GM20000 (cell line): ENCODE results near the gene NEK5.
"Not testable (repeated sequence)": the region's sequence is repeated elsewhere in the genome, so short reads cannot be mapped to it uniquely, and the experiment has no call there.

Experiments used
- DNase-seq: peaks from one replicate; pipeline ENCODE4 v3.0.0; 2012; ENCODE audit warnings: low spot score
- TF ChIP-seq, protein P1 (sequence below): IDR thresholded peaks from 2 replicates; pipeline ENCODE4 v1.5.1; 2012; ENCODE audit warnings: mild to moderate bottlenecking, control low read depth; ENCODE audit errors: extremely low read depth, missing control alignments

The NEK5 gene

GRCh38 chr13:52091473-52091872, 37.4 kb downstream of the NEK5 start:
- TF ChIP-seq, protein P1, sequence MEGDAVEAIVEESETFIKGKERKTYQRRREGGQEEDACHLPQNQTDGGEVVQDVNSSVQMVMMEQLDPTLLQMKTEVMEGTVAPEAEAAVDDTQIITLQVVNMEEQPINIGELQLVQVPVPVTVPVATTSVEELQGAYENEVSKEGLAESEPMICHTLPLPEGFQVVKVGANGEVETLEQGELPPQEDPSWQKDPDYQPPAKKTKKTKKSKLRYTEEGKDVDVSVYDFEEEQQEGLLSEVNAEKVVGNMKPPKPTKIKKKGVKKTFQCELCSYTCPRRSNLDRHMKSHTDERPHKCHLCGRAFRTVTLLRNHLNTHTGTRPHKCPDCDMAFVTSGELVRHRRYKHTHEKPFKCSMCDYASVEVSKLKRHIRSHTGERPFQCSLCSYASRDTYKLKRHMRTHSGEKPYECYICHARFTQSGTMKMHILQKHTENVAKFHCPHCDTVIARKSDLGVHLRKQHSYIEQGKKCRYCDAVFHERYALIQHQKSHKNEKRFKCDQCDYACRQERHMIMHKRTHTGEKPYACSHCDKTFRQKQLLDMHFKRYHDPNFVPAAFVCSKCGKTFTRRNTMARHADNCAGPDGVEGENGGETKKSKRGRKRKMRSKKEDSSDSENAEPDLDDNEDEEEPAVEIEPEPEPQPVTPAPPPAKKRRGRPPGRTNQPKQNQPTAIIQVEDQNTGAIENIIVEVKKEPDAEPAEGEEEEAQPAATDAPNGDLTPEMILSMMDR = no peak
- DNase-seq = no peak

GRCh38 chr13:52085421-52085820, 43.5 kb downstream of the NEK5 start:
- no peak for DNase-seq
- TF ChIP-seq, protein P1 = no peak

DNA sequence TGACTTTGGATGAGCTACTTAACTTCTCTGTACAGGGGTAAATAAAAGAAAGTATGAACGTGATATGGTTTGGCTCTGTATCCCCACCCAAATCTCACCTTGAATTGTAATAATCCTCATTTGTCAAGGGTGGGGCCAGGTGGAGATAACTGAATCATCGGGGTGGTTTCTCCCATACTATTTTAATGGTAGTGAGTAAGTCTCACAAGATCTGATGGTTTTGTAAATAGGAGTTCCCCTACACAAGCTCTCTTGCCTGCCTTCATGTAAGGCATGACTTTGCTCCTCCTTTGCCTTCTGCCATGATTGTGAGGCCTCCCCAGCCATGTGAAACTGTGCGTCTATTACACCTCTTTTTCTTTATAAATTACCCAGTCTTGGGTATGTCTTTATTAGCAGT, 43.9 kb downstream of the NEK5 start:
- not testable (repeated sequence) for DNase-seq

DNA sequence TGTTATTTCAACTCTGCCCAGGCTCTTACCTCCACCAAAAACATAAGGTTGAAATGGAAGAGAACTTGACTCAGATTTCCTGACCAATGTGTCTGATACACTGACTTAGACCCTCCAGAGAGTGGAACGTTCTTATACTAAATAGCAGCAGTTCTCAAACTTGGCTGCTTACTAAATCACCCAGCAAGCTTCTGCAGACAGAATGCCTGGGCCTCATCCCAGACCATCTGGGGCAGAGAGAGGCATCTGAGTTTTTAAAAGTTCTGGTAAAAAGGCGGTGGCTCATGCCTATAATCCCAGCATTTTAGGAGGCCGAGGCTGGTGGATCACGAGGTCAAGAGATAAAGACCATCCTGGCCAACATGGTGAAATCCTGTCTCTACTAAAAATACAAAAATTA, 46.3 kb downstream of the NEK5 start:
- TF ChIP-seq, protein P1 = no peak
- no peak for DNase-seq

GRCh38 chr13:52079891-52080290, 49.0 kb downstream of the NEK5 start:
- DNase-seq = not testable (repeated sequence)

- DNase-seq = no peak
- TF ChIP-seq, protein P1 = no peak
Observed at GRCh38 chr13:52070929-52071523, 57.8 kb downstream of the NEK5 start.

GRCh38 chr13:52067237-52067636, 61.6 kb downstream of the NEK5 start:
- no peak for DNase-seq
- TF ChIP-seq, protein P1 = no peak

- TF ChIP-seq, protein P1 = no peak
- no peak for DNase-seq
Observed at GRCh38 chr13:52061587-52061986, 67.3 kb downstream of the NEK5 start.

DNA sequence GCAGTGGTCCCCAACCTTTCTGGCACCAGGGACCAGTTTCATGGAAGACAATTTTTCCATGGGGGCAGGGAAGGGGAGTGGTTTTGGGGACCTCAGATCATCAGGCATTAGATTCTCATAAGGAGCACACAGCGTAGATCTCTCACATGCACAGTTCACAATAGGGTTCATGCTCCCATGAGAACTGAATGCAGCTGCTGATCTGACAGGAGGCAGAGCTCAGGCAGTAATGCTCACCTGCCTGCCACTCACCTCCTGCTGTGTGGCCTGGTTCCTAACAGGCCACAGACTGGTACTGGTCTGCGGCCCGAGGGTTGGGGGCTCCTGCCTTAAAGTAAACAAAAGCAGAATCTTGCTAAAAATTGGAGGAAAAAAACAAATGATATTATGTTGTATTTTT, 67.8 kb downstream of the NEK5 start:
- not testable (repeated sequence) for DNase-seq
